Measurements from ENCODE around the gene SYNE2. TPM values are rescaled to one million over a fixed set of nuclear protein-coding genes. Genes with fewer than 3 reads are reported as not detected.

SYNE2 gene
- total RNA-seq, 4 donors from 2014 or later = 92.4 to 165 (median 98.3) TPM

GRCh38 chr14:64118892-64119291 is 266.1 kb downstream of the SYNE2 start:
- WGBS = 93% methylated on average over 2 of the region's 2 CpGs
- intact Hi-C loops (cut with DNase I) = loop anchor here (10.0 kb wide), 1 partner anchor 104 kb away; no protein-coding TSS in a partner anchor
- peaks cover 0 to 78% (median 45%) of the 10 kb centered on the region in 4 donors for H3K36me3 ChIP-seq
- peaks cover 6 to 12% (median 7%) of the 10 kb centered on the region in 4 donors for H3K4me1 ChIP-seq
- peak overlapping the region in 2 of 4 donors; percentile 54 to 73 for H3K27ac ChIP-seq (replicated peaks in 1 of 4)
- H3K4me3 ChIP-seq = no peak overlapping the region
- H3K9me3 ChIP-seq = no peaks in the 10 kb centered on the region
- no peaks in the 10 kb centered on the region for H3K27me3 ChIP-seq
- TF ChIP-seq POLR2AphosphoS5 (IDR thresholded peaks at IDR 0.05) (no peak), EP300 (IDR thresholded peaks at IDR 0.05) (no peak), POLR2A (IDR thresholded peaks at IDR 0.05; ENCODE audit: low read depth) (no peak), CTCF (IDR thresholded peaks at IDR 0.05) (no peak)
- DNase-seq (ENCODE audit: extremely low spot score) = no peak

- Histone ChIP-seq H3K9me3 (no peaks in the 10 kb centered on the region), H3K36me3 (peaks cover 0 to 76% (median 45%) of the 10 kb centered on the region in 4 donors), H3K4me3 (no peak overlapping the region), H3K27me3 (no peaks in the 10 kb centered on the region), H3K4me1 (peaks cover 6 to 12% (median 7%) of the 10 kb centered on the region in 4 donors), H3K27ac (replicated peaks in 1 of 4) (no peak overlapping the region)
- intact Hi-C loops (cut with DNase I) = loop anchor here (10.0 kb wide), 1 partner anchor 105 kb away; no protein-coding TSS in a partner anchor
- no peak for TF ChIP-seq POLR2A (IDR thresholded peaks at IDR 0.05; ENCODE audit: low read depth)
- TF ChIP-seq EP300 (IDR thresholded peaks at IDR 0.05) = no peak
- TF ChIP-seq POLR2AphosphoS5 (IDR thresholded peaks at IDR 0.05) = no peak
- no peak for TF ChIP-seq CTCF (IDR thresholded peaks at IDR 0.05)
- 100% methylated on average over 2 of the region's 2 CpGs for WGBS
- no peak for DNase-seq (ENCODE audit: extremely low spot score)
These were observed 266.7 kb downstream of the SYNE2 start for GRCh38 chr14:64119500-64119899.

GRCh38 chr14:64119980-64120379 is 267.2 kb downstream of the SYNE2 start:
- intact Hi-C loops (cut with DNase I) = loop anchor here (10.0 kb wide), 1 partner anchor 105 kb away; no protein-coding TSS in a partner anchor
- DNase-seq (ENCODE audit: extremely low spot score) = no peak
- Histone ChIP-seq H3K4me3 (no peak overlapping the region), H3K36me3 (peaks cover 0 to 76% (median 45%) of the 10 kb centered on the region in 4 donors), H3K27ac (replicated peaks in 1 of 4) (no peak overlapping the region), H3K4me1 (peaks cover 6 to 12% (median 7%) of the 10 kb centered on the region in 4 donors), H3K27me3 (no peaks in the 10 kb centered on the region), H3K9me3 (no peaks in the 10 kb centered on the region)
- TF ChIP-seq POLR2A (IDR thresholded peaks at IDR 0.05; ENCODE audit: low read depth) (no peak), EP300 (IDR thresholded peaks at IDR 0.05) (no peak), CTCF (IDR thresholded peaks at IDR 0.05) (no peak), POLR2AphosphoS5 (IDR thresholded peaks at IDR 0.05) (no peak)

GRCh38 chr14:64123241-64123822 is 270.5 kb downstream of the SYNE2 start:
- WGBS = 96% methylated on average over 5 of the region's 5 CpGs
- Histone ChIP-seq H3K27me3 (no peaks in the 10 kb centered on the region), H3K9me3 (no peaks in the 10 kb centered on the region), H3K4me3 (no peak overlapping the region), H3K4me1 (peaks cover 0 to 5% (median 2%) of the 10 kb centered on the region in 4 donors), H3K36me3 (peaks cover 18 to 92% (median 65%) of the 10 kb centered on the region in 4 donors), H3K27ac (replicated peaks in 1 of 4) (no peak overlapping the region)
- intact Hi-C loops (cut with DNase I) = no loop called here
- no peak for TF ChIP-seq CTCF (IDR thresholded peaks at IDR 0.05)
- DNase-seq (ENCODE audit: extremely low spot score) = no peak

GRCh38 chr14:64125270-64125669 is 272.5 kb downstream of the SYNE2 start:
- intact Hi-C loops (cut with DNase I) = no loop called here
- WGBS = 87% methylated on average over 2 of the region's 2 CpGs

More at GRCh38 chr14:64125270-64125669, 272.5 kb downstream of the SYNE2 start:
- no peak for DNase-seq (ENCODE audit: extremely low spot score)
- Histone ChIP-seq H3K4me1 (no peaks in the 10 kb centered on the region), H3K4me3 (no peak overlapping the region), H3K27me3 (no peaks in the 10 kb centered on the region), H3K36me3 (peaks cover 26 to 99% (median 75%) of the 10 kb centered on the region in 4 donors), H3K9me3 (no peaks in the 10 kb centered on the region), H3K27ac (replicated peaks in 1 of 4) (no peak overlapping the region)
- no peak for TF ChIP-seq POLR2AphosphoS5 (IDR thresholded peaks at IDR 0.05)
- TF ChIP-seq CTCF (IDR thresholded peaks at IDR 0.05) = no peak
- no peak for TF ChIP-seq EP300 (IDR thresholded peaks at IDR 0.05)
- TF ChIP-seq POLR2A (IDR thresholded peaks at IDR 0.05; ENCODE audit: low read depth) = no peak

All from esophagus muscularis mucosa (tissue), 4 donors.